GM18867 (cell line): ENCODE measurements around the gene ZNF524.

Experiments
- ATAC-seq: cut with Tn5 transposase; IDR thresholded peaks from one replicate; pipeline ENCODE4 v1.9.1; 2021; ENCODE audit warnings: mild to moderate bottlenecking, moderate library complexity; ENCODE audit not compliant: unreplicated experiment

The ZNF524 gene

DNA sequence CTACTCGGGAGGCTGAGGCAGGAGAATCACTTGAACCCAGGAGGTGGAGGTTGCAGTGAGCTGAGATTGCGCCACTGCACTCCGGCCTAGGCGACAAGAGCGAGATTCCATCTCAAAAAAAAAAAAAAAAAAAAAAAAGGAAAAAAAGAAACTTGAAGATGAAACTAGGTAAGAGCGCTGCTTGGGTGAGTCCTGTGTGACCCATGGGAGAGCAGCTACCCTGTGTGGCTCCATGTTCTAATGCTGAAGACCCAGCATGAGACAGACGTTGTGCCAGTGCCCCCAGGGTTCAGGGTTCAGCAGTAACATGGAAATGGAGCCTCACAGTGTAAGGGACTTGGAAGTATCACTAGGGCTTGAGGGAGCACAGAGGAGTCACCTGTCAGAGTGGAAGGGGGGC, 18.3 kb downstream of the ZNF524 start:
- ATAC-seq: no peak

- no peak for ATAC-seq
These were observed 19.2 kb downstream of the ZNF524 start for GRCh38 chr19:55619286-55619685.

DNA sequence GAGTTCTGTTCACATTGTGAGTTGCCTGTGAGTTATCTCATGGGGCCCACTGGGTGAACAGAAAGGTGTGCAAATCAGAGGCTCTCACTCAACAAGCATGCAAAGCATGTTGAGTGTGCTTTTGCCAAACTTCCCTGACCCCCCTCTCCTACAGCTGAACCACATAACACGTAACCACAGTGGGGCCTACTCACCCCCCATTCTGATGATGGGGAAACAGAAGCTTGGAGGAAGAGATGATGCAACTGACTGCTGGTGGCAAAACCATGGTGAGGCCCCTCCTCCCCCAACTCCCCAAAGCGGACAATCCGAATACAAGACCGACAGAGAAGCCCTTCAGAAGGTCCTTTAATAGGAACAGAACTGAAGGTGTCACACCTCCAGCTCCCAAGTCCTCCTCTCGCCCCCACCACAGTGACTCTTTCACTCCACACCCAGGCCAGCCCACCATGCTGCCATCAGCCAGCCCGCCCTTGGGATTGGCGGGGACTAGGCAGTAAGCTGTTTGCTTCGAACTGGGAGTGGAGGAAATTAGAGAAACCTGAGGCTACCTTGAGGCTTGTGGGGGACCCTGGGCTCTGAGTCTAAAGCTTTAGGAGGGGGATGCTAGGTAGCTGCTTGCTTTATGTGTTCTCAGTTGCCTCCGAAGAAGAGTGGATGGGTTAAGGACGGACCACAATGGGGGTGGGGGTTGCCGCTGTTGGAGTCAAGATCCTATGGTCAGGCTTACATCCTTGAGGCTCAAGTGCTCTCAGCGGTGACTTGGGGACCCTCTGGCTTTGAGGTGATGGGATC, 20.5 kb downstream of the ZNF524 start:
- no peak for ATAC-seq

DNA sequence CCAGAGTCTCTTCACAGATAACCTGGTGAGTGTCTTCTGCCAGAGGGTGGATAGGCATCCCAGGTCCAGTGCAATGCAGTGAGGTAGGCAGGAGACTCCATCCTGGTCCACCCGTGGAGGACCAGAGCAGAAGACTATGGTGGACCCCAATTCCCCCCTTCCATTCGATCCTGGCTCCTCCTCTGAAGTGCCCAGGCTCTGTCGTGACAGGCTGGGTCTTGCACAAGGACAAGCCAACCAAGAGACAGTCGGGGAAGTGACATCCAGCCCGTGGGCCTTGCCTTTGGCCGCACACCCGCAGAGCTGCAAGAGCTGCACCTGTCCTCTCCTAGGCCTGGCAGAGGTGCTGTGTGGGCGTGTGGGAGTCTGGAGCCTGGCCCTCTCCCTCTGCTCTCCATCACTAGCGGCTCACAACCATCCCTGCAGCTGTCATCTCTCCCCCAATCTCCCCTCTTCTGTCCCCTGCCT, 21.2 kb downstream of the ZNF524 start:
- ATAC-seq: no peak

DNA sequence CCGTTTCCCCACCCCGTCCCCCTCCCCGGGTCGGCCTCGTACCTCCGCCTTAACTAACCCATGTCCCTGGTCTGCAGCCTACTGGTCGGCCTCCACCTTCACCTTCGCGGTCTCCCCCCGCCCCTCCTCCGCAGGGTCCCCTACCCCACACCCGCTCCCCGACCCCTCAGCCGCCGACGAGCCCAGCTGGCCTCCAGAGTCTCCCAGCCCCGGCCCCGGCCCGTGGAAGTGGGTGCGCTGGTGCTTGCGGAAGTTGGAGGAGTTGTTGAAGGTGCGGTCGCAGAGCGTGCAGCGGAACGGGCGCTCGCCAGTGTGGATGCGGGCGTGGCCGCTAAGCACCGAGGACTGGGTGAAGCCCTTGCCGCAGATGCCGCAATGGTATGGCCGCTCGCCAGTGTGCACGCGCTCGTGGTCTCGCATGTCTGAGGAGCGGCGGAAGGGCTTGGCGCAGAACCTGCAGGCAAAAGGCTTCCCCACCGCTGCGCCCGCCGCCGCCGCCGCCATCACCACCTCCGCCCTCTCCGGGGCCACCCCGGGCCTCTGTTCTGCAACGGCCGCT, 21.7 kb downstream of the ZNF524 start:
- ATAC-seq: no peak

GRCh38 chr19:55622242-55622969, 22.3 kb downstream of the ZNF524 start:
- ATAC-seq: no peak

- no peak for ATAC-seq
These were observed 23.0 kb downstream of the ZNF524 start for GRCh38 chr19:55623130-55623529.

DNA sequence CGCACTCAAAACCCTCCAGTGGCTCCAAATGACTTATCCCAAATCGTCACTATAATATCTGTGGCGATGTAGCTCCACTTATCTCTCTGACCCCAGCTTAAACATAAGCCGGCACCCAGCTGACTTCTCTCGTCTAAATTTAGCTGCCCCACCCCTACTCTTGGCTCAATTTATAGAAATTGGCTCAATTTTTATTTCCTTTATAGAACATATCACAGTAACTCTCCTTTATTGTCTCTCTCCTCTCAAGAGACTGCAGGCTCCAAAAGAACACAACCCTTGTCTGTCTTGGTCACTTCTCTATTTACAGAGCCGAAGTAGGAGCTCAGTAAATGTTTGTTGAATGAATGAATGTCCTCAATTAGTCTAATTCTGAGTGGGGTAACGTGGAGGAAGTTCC, 23.5 kb downstream of the ZNF524 start:
- no peak for ATAC-seq

- ATAC-seq: peak; percentile 53
These were observed 24.3 kb downstream of the ZNF524 start, which contains the start of gene ZNF784 for GRCh38 chr19:55624109-55625003. Gene ZNF784, minus strand, starts transcription at chr19:55624566. Its CDS starts 5 bp downstream, at chr19:55624561.

DNA sequence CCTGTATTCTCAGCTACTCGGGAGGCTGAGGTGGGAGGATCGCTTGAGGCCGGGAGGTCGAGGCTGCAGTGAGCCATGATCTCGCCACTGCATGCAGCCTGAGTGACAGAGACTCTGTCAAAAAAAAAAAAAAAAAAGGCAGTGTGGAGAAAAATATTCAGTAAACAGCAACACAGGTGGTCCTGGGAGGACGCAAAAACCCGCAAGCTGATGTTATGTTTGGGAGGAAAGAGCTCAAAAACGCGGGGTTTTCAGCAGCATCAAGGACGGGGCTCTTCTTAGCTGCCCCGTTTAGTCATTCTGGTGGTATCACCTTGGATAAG, 24.9 kb downstream of the ZNF524 start:
- ATAC-seq: no peak

- ATAC-seq: no peak
These were observed 26.3 kb downstream of the ZNF524 start for GRCh38 chr19:55626350-55626749.

DNA sequence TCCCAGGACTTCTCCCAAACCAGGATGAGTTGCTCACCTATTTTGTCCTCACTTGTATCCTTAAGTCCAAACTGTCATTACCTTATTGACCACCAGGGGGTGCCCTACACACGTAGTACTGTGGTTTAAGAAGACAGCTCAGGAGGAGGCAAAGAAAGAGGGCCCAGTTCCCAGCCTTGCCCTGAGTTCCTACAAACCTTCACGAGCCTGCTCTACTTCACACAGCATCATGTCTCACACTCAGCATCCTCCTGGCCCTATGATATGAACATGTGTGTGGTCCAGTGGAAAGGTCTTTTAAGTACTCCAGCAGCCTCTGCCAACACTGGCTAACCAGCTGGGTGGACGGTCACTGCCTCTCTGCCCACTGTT, 32.4 kb downstream of the ZNF524 start:
- ATAC-seq: peak; percentile 38

DNA sequence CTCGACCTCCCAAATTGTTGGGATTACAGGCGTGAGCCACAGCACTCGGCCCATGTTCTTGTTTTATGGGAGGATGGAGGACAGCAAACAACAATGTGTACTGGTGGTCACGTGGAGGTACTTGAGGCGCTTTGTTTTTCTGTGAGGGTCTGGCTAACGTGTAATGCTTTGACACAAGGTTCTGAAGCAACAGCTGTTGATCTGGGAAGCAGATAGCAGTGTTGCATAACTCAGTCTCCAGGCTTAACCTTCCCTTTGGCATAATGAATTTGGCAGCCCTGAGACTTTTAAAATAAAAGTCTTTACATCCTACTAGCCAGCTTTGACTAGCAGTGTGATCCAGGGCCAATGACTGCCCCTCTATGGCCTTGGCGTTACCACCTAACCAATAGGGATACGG, 33.8 kb downstream of the ZNF524 start:
- ATAC-seq: no peak

- no peak for ATAC-seq
These were observed 35.2 kb downstream of the ZNF524 start for GRCh38 chr19:55635334-55635717.

DNA sequence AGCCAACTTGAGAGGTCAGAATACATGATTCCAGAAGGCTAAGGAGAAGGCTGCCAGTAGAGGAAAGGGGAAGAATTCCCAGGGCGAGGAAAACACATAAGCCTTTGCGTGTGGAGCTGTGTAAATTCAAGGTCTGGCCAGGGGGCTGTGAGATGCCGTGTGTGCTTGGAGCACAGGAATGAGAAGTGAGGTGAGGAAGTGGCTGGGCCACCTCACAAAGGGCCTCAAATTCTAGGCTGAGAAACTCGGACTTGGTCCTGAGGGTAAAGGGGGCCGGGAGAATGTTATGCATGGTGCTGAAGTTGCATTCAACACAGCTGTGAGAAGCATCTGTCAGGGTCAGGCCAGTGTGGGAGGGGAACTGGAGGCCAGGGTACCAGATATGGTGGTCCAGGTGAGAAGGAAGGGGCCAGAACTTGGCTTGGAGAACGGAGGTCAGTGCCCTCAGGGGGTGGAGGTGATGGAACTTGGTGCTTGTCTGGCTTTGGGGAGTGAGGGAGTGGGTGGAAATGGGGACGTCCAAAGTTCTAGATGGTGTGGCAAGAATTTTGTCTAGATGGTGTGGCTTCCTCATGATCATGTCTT, 35.9 kb downstream of the ZNF524 start:
- no peak for ATAC-seq

DNA sequence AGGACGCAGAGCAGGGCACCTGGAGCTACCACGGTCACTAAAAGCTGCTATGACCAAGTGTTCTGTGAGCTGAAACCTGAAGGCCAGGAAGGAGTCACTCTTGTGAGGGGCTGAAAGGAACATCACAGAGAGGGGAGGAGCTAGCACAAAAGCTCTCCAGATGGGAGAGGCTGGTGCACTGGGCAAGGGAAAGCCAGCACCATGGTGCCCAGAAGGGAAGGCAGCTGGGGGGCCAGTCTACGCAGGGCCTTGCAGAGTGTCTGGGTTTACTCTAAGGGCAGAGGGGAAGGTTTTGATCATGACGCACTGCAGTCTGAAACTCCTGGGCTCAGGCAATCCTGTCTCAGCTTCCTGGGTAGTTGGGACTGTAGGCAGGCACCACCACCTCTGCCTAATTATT, 36.6 kb downstream of the ZNF524 start:
- ATAC-seq: no peak

DNA sequence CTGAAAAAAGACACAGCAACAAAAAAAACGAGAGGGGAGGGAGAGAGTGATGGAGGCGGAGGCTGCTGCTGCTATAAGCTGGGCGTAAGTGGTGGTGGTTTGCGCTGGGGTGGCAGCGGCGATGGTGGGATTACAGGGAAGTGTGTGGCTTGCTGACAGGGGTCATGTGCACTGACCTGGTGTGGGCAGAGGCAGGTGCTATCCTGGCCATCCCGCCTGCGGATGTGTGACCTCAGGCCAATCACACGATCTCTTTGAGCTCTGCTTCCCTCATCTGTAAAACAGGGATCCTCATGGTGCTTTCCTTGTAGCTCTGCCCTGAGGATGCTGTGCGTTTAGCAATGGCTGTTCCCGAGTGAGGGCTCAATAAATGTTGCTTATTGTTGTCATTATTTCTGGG, 37.4 kb downstream of the ZNF524 start:
- no peak for ATAC-seq

GRCh38 chr19:55638864-55639359, 38.8 kb downstream of the ZNF524 start:
- no peak for ATAC-seq

GRCh38 chr19:55640043-55640576, 40.0 kb downstream of the ZNF524 start:
- peak; percentile 25 for ATAC-seq
